Measurements from ENCODE around the gene CAP2. TPM values are rescaled to one million over a fixed set of nuclear protein-coding genes. Genes with fewer than 3 reads are reported as not detected.
"Not testable (repeated sequence)": the region's sequence is repeated elsewhere in the genome, so short reads cannot be mapped to it uniquely, and the experiment has no call there.

The CAP2 gene
- total RNA-seq, 1 donor from 2014 or later: 21.8 TPM

DNA sequence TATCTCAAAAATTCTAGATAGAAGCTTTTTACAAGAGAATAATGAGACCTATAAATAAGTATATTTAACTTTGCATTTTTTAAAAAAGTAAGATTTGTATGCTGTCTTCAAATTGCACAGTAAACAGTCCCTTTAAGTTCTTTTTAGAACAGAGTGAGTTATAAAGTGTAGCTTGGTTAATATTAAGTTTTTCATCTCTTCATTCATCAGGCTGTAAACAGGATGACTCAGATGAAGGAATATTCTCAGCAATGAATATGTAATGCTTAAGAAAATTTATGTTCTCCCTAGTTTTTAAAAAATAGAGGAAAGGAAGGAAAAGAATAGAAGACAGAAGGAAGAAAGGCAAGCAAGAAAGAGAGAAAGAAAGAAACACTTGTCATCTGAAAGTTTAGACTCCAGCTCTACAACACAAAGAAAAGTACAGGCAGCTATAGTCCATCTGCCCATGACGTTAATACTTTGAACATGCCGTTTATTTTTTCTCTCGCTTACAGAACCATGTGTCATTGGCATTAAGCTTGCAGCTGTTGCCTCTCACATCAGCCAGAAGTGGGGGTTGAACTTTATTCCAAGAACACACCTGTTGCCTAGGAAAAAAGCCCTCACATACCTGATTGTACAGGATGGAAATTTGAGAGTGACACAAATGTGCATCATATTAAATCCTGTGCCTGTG lies 36.1 kb downstream of the CAP2 start:
- no peak for DNase-seq (ENCODE audit: low read depth, low spot score)
- Mint-ChIP-seq H3K9me3 (no peaks in the 10 kb centered on the region), H3K27me3 (ENCODE audit: low read depth) (no peaks in the 10 kb centered on the region), H3K27ac (ENCODE audit: unreplicated experiment) (peak overlapping the region; percentile 65), H3K4me3 (no peak overlapping the region), H3K4me1 (no peaks in the 10 kb centered on the region), H3K36me3 (ENCODE audit: low read depth) (peaks cover 21% of the 10 kb centered on the region)
- TF ChIP-seq, protein P1, sequence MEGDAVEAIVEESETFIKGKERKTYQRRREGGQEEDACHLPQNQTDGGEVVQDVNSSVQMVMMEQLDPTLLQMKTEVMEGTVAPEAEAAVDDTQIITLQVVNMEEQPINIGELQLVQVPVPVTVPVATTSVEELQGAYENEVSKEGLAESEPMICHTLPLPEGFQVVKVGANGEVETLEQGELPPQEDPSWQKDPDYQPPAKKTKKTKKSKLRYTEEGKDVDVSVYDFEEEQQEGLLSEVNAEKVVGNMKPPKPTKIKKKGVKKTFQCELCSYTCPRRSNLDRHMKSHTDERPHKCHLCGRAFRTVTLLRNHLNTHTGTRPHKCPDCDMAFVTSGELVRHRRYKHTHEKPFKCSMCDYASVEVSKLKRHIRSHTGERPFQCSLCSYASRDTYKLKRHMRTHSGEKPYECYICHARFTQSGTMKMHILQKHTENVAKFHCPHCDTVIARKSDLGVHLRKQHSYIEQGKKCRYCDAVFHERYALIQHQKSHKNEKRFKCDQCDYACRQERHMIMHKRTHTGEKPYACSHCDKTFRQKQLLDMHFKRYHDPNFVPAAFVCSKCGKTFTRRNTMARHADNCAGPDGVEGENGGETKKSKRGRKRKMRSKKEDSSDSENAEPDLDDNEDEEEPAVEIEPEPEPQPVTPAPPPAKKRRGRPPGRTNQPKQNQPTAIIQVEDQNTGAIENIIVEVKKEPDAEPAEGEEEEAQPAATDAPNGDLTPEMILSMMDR (conservative IDR thresholded peaks at IDR 0.05): no peak

DNA sequence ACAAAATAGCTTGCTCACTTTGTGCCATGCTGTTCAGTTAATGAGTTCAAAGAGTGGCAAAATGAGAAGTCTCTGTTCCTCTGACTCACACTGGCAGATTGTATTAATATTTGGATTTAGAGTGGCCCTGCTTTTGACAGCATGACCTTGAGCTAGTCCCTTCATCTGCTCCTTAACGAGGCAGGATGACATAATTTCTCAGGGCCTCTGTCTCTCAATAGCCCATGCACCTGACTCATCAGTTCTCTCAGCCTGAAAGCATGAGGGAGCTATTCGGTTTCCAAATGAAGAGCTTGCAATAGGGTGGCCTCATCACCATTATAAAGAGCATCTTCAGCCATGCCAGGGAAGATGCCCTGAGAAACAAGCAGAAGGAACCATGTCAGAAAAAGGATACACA lies 38.2 kb downstream of the CAP2 start:
- Mint-ChIP-seq H3K27ac (ENCODE audit: unreplicated experiment) (no peak overlapping the region), H3K4me3 (no peak overlapping the region), H3K4me1 (no peaks in the 10 kb centered on the region), H3K27me3 (ENCODE audit: low read depth) (no peaks in the 10 kb centered on the region), H3K36me3 (ENCODE audit: low read depth) (peaks cover 28% of the 10 kb centered on the region), H3K9me3 (no peaks in the 10 kb centered on the region)
- TF ChIP-seq, protein P1 (conservative IDR thresholded peaks at IDR 0.05): no peak
- DNase-seq (ENCODE audit: low read depth, low spot score): no peak

DNA sequence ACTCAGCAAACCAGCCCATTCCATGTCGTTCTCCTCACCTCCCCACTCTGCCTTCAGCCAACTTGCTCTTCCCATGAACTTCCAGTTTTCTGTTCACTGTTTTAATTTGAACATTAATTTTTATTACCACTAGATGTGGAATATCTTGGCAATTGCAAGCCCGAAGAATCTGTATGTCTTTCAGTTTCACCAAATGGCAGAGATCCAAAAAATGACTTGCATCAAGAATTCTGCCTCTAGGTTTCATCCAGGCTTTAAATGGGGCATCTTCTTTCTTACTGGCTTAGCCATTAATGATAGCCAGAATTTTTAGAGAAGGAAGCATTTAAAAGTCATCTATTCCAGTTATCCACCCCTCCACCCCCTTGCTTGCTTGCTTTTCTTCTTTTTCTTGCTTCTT lies 39.0 kb downstream of the CAP2 start:
- Mint-ChIP-seq H3K9me3 (peaks cover 3% of the 10 kb centered on the region), H3K4me1 (no peaks in the 10 kb centered on the region), H3K36me3 (ENCODE audit: low read depth) (peaks cover 27% of the 10 kb centered on the region), H3K4me3 (no peak overlapping the region), H3K27ac (ENCODE audit: unreplicated experiment) (no peak overlapping the region), H3K27me3 (ENCODE audit: low read depth) (no peaks in the 10 kb centered on the region)
- TF ChIP-seq, protein P1 (conservative IDR thresholded peaks at IDR 0.05): no peak
- no peak for DNase-seq (ENCODE audit: low read depth, low spot score)

DNA sequence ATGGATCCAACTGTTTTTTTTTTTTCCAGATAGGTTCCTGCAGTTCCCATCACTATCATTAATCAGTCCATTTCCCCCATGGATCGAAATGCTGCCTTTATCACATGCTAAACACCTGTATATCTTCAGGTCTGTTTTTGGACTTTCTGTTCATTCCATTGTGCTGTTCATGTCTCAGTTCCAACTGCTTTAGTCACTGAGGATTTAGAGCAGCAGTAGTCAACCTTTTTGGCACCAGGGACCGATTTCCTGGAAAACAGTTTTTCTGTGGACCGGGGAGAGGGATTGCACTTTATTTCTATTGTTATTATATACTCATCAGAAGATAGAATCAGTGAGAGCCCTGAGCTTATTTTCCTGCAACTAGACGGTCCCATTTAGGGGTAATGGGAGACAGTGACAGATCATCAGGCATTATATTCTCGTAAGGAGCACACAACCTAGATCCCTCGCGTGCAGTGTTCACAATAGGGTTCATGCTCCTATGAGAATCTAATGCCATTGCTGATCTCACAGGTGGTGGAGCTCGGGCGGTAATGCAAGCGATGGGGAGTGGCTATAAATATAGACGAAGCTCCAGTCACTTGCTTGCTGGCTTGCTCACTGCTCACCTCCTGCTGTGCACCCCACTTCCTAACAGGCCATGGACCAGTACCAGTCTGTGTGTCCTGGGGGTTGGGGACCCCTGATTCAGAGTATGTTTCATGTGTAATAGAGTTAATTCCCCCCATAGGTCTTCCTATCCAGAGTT lies 46.0 kb downstream of the CAP2 start:
- Mint-ChIP-seq H3K4me1 (no peaks in the 10 kb centered on the region), H3K9me3 (peaks cover 5% of the 10 kb centered on the region), H3K27ac (ENCODE audit: unreplicated experiment) (no peak overlapping the region), H3K27me3 (ENCODE audit: low read depth) (no peaks in the 10 kb centered on the region), H3K36me3 (ENCODE audit: low read depth) (peaks cover 21% of the 10 kb centered on the region), H3K4me3 (no peak overlapping the region)
- no peak for DNase-seq (ENCODE audit: low read depth, low spot score)
- TF ChIP-seq, protein P1 (conservative IDR thresholded peaks at IDR 0.05): no peak

DNA sequence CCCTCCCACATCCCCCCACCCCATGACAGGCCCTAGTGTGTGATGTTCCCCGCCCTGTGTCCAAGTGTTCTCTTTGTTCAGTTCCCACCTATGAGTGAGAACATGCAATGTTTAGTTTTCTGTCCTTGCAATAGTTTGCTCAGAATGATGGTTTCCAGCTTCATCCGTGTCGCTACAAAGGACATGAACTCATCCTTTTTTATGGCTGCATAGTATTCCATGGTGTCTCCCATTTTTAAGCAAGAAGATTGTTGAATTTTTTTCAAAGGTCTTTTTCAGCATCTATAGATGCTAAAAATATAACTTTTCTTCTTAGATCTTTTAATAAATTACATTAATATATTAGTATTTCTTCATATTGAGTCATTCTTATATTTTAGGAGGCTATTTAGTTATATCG lies 47.4 kb downstream of the CAP2 start:
- H3K36me3 Mint-ChIP-seq (ENCODE audit: low read depth): peaks cover 23% of the 10 kb centered on the region
- DNase-seq (ENCODE audit: low read depth, low spot score); H3K27me3 Mint-ChIP-seq (ENCODE audit: low read depth); H3K9me3 Mint-ChIP-seq; H3K27ac Mint-ChIP-seq (ENCODE audit: unreplicated experiment); H3K4me3 Mint-ChIP-seq; H3K4me1 Mint-ChIP-seq: not testable (repeated sequence)

DNA sequence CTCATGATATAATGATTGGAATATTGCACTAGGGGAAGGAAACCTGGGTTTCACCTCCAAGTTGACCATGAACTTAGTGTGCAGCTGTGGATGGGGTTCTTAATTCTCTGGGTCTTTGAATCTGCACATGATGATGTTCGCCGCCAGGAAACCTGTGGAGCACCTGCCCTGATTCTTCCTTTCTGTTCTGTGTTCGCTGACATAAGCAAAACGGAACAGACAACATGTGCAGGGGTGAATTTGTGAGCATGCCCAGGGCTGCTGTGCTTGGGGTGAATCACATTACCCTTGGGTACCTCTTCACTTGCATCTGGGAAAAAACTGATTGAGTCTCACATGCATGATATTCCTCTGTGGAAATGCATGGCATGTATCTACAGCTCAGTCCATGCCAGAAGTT lies 48.8 kb downstream of the CAP2 start:
- H3K27ac Mint-ChIP-seq (ENCODE audit: unreplicated experiment): no peak overlapping the region
- H3K36me3 Mint-ChIP-seq (ENCODE audit: low read depth): peaks cover 15% of the 10 kb centered on the region
- no peaks in the 10 kb centered on the region for H3K4me1 Mint-ChIP-seq
- H3K9me3 Mint-ChIP-seq: peaks cover 4% of the 10 kb centered on the region
- TF ChIP-seq, protein P1 (conservative IDR thresholded peaks at IDR 0.05): no peak
- no peak overlapping the region for H3K4me3 Mint-ChIP-seq
- no peaks in the 10 kb centered on the region for H3K27me3 Mint-ChIP-seq (ENCODE audit: low read depth)
- DNase-seq (ENCODE audit: low read depth, low spot score): no peak

All from neural crest cell (in vitro differentiated cells).